GM19351 (cell line): ENCODE data around the gene ZNF532.
"Not testable (repeated sequence)": the region's sequence is repeated elsewhere in the genome, so short reads cannot be mapped to it uniquely, and the experiment has no call there.

Experiments
- ATAC-seq: cut with Tn5 transposase; IDR thresholded peaks from one replicate; pipeline ENCODE4 v1.9.1; 2021; ENCODE audit warnings: mild to moderate bottlenecking, moderate library complexity; ENCODE audit not compliant: unreplicated experiment

Gene ZNF532

DNA sequence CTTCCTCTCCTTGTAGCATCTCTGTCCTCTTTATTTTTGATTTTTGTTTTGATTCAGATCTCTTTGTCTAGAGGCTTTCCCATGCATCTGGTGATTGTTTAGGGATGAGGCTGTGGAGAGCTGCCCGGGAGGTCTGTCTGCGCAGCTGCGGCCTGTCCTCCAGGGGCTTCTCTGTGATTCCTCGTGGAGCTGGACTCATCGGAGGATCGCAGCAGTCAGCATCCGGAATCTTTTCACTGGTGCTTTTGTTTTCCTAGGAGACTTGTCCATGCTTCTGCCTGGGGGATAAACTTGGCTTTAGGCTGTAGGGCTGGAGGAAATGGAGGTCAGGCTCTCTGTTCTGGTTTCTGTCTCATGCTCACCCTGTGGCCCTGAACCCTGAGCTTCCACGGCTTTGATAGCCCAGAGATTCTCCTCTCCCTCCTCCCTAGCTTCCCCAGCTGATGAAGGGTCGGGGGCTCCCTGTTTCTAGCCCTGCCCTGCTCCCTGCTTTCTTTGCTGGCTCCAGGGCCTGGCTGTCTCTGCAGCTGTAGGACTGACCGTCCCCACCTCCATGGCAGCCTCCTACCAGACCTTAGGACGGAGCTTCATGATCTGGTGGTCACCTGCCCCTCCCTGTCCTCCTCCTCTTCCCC lies 35.5 kb downstream of the ZNF532 start:
- ATAC-seq, result no peak

DNA sequence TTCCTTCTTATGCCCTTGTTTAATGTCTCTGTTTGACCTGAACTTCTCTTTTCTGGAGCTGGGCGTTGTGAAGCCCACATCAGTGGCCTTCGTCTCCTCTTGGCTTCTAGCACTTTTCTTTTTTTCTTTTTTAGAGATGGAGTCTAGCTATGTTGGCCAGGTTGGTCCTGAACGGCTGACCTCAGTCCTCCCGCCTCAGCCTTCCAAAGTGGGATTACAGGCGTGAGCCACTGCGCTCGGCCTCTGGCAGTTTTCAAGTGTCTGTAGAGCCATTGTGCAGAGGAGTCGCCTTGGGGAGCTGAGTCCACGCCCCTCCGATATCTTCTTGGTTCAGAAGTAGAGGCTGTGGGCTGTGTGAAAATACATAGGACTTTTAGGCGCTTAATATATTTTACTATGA lies 36.5 kb downstream of the ZNF532 start:
- ATAC-seq, result no peak

DNA sequence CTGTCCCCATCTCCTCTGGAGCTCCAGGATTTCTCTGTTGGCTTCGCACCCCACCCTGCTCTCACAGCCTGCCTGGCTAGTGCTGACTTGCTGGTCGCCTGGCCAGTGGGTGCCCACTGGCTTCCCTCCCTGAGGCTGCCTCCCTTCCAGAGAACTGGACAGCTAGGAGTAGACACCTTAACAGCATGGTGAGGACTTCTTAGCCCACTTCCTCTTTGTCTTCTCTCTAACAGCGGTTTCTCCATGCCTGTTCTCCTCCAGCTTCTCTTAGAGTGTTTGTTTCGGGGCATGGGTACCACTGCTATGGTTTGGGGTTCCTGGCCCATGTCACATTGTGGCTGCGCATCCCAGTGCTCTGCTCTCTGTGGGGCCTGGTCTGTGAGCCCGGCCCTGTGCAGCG lies 37.1 kb downstream of the ZNF532 start:
- no peak for ATAC-seq

DNA sequence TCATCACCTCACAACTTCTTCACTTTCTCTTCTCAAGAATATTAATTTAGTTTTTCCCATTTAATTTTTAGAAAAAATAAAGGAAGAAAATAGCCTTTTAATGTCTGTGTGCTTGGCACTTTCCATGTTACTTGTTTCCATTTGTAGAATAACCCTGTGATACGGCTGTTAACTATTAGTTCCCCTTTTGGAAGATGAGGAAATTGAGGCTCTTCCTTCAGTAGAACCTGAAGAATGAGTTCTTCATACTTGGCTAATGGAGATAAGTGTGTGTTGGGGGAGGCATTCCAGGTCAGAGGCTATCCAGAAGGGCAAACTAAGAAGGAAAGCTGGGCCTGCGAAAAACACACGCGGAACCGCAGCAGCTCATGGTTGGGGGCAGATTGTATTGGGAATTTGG lies 38.3 kb downstream of the ZNF532 start:
- no peak for ATAC-seq

DNA sequence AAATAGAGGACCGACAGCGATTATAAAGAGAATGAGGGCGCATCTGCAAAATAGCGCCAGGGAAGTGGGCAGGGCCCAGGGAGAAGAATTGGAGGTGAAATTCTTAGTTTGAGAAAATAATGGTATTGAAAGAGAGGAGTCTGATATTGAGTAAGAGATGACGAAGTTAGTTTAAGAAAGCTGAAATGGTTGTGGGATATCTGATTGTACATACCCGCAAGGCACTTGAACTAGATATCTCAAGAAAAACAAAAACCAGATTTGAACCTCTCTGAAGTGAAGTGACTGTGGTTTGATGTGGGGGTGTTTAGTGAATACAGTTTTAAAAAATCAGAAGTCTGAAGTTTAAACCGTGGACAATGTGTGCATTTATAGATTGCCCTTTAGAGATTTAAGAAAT lies 38.9 kb downstream of the ZNF532 start:
- no peak for ATAC-seq

DNA sequence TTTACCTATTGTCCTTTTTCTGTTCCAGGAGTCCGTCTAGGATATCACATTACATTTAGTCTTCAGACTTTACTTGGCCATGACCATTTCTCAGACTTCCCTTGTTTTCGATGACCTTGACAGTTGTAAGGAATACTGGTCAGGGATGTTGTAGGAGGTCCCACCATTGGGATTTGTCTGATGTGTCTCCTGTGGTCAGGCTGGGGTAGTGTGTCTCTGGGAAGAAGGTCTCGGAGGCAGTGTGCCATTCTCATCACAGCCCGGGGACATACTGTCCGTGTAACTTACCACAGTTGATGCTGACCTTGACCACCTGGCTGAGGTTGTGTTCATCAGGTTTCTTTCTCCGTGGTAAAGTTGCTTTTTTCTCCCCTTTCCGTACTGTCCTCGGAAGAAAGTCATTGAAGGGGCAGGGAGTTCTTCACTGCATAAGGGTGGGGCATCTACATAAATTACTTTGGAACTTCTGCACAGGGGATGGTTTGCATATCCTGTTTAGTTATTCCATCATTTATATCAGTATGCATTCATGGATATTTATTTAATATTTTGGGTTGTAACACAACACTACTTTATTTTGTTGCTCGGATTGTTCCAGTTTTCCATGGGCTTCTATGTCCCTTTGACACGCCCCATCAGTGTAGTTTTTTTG lies 41.2 kb downstream of the ZNF532 start:
- no peak for ATAC-seq

DNA sequence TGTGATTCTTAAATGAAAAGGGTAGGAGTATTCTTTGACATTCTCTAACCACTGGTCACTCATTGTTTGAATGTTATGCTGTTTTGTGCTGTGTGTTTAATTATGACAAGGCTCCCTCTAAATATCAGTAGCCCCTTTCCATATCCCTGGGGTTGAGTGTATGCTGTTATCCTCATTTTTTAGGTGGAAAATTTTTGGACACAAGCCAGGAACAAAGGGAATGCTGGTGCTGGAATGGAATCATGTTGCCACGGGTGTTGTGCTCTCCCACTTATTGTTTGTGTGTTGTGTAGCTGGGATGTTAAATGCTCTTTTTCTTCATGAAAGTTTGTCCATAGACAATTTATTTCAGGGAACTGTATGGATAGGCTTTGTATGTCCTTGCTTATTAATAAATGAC lies 43.3 kb downstream of the ZNF532 start:
- ATAC-seq, result no peak

DNA sequence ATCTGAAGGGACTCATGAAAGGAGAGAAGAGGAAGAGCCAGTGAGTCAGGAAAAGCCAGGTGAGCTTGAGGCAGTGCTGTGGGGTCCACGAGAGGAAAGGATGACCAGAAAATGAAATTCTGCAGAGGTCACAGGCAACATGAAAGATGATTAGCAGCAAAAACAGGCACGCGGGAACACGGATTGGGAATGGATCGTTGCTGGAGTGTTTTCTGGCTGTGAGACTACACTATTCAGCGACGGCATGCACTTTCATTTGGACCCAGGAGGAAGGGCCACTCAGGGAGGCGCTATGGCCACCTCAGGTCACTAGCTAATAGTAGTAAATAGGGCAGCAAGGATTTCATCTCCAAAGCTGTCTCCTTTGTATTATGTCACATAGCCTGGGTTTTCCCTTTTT lies 44.8 kb downstream of the ZNF532 start:
- ATAC-seq, result no peak

DNA sequence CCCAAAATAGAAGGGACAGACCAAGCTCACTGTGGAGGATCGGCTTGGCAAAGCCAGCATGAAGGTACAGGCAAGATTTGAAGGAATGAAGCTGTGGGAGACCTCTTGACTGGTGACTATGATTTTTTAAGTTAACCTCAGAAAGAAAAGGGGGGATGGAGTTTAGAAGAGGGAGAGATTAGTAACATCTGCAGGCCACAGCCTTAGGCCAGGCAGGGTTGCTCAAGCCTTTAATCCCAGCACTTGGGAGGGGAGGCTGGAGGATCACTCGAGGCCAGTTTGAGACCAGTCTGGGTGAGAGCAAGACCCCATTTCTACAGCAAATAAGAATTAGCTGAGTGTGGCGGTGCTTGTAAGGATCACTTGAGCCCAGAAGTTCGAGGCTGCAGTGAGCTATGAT lies 46.6 kb downstream of the ZNF532 start:
- no peak for ATAC-seq

DNA sequence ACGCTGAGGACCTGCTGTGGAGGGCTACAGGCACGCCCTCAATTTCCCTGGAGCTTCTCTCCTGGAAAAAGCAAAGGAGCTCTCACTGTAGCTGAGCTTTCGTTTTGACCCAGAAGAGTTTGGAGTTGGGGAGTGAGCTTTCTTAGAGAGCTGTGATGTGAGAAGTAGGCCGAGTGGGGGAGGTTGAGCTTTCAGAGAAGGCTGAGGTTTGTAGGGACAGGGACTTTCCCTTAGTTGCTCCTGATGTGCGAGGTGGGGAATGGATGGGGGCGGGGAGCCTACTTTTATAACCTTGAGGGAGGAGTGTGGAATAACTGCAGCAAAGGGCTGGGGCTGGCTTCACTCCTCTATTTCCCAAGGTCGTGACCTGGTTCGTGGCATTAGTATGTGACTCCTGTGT lies 47.1 kb downstream of the ZNF532 start:
- ATAC-seq, result no peak

DNA sequence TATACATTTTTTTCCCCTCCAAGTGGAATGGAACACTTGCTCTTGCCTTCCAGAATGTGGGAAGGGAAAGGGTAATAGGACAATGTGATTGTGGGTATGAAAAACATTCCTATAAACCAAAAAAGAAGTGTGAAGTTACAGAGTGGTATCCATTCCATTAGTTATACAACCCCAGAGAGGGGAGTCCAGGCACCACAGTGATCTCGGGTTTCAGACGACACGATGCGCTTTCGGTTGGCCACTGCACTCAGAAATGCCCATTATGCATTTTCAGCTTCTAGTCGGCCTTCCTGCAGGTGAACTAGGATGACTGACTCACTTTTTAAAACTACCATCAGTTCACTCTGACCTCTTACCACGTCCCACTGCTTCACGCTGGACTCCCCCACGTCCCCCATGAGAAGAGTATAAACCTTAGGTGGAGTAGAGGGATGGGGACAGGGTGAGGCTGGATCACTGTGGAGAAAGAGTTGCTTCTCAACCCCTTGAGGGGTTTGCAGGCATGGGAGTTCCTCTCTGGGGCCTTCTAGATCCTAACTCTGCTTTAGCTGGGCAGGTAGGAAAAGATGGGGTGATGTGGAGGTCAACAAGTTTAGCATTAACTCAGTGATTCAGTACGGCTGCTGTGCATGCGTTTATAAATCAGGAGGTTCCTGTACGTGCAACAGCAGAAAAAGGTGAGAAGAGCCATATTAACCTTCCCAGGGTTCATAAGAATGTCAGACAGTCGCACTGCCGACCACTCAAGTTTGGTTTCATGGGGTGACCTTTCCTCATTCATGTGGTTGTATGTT lies 50.5 kb downstream of the ZNF532 start:
- ATAC-seq, result no peak

DNA sequence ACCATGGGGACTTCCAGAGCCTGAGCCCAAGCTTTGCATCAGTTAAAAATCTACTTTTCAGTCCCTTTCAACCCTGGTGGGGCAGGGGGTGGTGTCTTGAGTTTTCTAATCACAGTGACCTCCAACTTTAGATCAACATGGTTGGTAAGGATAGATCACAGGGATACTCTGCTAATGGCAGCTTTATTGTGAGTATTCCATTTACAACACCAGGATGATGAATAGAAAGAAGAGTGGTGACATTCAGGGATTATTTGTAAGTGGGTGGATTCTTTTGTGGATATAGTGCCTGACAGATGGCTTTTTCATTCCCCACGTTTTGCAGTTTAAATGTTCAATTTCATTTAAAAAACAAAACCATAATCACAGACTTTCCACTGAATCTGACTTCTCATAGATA lies 51.3 kb downstream of the ZNF532 start:
- no peak for ATAC-seq

DNA sequence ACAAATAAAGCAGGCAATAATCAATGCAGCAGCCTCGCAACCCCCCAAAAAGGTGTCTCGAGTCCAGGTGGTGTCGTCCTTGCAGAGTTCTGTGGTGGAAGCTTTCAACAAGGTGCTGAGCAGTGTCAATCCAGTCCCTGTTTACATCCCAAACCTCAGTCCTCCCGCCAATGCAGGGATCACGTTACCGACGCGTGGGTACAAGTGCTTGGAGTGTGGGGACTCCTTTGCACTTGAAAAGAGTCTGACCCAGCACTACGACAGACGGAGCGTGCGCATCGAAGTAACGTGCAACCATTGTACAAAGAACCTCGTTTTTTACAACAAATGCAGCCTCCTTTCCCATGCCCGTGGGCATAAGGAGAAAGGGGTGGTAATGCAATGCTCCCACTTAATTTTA lies 55.3 kb downstream of the ZNF532 start:
- ATAC-seq, result not testable (repeated sequence)

DNA sequence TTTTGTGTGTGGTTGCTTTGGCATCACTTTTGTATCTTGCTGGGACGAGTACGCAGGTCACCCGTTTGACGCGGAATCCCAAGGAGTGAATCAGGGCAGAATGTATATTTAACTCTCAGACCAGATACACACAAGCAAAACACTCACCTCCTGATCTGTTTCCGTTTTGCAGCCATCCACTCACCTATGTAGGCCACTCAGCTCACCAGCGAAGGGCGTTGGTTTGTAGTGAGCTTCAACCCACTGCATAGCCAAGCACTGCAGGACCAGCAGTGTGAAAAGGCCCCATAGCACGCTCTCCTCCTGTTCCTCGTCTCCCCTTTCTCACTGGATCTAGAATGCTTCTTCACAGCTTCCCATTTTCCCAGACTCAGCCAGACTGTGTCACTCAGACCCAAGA lies 58.3 kb downstream of the ZNF532 start:
- no peak for ATAC-seq

DNA sequence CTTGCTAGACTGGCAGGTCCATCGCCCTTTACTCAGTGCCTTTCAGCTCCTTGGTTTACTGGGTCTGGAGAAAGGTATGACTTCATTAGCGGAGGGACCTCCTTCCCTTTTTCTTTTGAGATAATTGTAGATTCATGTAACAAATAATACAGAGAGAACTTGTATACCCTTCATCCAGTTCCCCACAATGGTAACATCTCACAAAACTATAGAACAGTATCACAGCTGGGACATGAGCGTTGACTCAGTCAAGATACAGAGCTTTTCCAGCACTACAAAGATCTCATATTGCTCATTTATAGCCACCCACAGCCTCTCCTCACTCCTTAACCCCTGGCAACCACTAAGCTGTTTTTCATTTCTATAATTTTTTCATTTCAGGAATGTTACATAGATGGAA lies 59.8 kb downstream of the ZNF532 start:
- ATAC-seq, result no peak

DNA sequence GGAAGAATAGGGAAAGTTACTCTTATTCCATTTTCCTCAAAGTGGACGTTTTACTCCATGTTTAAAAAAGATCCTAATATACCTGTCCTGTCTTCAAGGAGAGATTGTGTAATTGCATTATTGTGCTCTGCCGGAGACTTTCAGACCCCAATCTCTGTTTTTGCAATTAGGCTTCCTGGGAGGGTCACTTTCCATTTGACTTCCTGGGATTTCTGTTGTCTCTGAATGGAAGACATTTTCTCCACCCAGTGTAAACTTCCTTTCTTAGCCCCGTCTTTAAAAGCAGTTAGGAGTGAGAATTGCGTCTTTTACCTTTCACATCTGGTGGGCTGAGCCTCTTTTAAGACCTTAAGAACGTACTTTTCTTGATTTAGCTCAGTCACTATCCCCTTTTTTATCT lies 63.0 kb downstream of the ZNF532 start:
- ATAC-seq, result no peak

DNA sequence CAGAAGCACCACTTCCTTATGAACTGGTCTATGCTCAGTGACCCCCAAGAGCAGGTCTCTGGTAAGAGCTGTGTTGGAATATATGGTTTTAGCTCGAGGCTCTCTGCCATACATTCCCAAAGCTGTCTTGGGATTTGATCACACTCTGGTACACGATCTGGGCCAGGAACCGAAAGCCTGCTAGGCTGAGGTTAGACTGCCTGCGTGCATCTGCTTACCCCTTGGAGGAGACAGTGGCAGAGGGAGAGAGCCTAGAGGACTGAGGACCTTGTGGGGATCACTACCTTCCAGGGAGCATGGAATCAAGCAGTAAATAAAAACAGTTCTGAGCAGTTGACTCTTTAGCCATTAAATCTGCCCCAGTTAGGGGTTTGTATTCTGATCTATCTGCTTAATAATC lies 63.7 kb downstream of the ZNF532 start:
- ATAC-seq, result no peak

DNA sequence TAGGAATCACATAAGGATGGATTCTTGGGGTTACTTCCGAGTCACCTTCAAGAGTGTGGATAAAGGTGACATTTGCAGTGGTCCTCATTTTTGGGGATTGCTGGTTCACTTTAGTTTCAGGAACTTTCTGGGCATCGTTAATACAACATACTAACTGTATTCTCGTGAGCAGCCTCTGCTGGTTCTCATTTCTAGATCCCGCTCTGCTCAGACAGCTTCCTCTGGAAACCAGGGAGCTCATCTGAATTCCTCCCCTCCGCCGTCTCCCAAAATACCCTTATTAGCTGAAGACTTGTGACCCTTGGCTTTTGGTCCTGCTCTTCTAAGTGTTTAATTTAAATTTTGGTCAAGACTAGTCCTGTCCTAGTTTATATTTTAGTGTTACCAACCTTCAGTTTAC lies 64.5 kb downstream of the ZNF532 start:
- no peak for ATAC-seq

DNA sequence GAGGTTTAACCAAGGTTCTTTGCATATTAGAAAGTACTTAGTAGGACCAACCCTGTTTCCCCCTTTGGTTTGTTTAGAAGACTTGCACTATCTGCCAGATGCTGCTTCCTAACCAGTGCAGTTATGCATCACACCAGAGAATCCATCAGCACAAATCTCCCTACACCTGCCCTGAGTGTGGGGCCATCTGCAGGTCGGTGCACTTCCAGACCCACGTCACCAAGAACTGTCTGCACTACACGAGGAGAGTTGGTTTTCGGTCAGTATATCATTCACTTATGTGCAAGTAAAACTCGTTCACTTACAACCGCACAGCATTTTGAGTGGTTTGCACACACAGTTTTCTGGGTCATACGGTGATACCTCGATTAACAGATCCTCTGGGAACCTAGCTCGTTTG lies 69.7 kb downstream of the ZNF532 start:
- no peak for ATAC-seq

DNA sequence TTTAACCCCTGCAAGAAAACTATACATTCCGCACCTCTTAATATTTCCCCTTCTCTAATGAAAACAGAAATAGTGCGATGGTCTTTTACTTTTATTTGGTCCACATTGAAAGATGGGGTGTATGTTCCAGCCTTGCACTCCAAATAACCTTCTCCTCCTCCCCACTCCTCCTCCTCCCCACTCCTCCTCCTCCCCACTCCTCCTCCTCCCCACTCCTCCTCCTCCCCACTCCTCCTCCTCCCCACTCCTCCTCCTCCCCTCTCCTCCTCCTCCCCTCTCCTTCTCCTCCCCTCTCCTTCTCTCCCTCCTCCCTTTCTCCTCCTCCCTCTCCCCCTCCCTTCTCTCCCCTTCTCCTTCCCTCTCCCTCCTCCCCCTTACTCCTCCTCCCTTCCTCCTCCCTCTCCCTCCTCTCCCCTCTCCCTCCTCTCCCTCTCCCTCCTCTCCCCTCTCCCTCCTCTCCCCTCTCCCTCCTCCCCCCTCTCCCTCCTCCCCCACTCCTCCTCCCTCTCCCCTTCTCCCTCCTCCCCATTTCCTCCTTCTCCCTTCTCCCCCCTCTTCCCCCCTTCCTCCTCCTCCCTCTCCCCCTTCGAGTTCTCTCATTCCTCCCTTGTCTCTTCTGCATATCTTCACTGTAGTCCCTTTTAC lies 70.4 kb downstream of the ZNF532 start:
- no peak for ATAC-seq

DNA sequence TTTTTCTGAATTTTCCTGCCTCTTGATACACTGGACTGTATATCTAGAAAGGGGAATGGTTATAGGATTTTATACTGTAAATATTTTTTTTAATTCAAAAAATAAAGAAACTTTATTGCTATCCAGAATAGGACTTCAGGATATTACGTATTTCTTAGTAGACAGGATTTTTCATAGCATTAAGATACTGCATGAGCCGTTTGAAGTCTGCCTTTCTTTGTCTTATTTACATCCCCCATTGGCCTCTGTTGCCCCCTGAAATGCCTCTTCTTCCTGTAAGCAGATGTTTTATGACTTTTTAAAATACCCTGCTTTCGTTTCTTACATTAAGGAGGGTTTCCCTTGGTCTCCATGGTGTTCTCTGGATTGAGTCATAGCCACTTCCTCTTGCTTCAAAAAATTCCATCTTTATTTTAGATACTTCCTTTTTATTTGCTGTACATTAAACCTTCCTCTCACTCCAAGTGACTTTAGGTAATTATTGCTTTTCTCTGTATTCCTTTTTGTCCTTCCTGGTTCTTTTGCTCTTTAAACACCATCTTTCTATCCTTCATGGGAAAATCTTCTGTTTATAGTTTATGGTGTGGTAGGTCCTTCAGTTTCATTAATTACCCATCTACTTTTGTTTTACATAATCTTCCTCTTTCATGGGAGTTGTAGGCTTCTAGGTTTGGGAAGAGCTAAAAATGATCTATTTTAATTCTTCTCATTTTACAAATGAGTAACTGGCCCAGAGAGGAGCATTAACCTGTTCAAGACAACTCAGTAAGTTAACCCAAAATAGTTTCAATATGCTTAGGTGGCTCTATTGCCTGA lies 72.6 kb downstream of the ZNF532 start:
- ATAC-seq, result no peak
